ENCODE data around the gene SUSD6.

DNA sequence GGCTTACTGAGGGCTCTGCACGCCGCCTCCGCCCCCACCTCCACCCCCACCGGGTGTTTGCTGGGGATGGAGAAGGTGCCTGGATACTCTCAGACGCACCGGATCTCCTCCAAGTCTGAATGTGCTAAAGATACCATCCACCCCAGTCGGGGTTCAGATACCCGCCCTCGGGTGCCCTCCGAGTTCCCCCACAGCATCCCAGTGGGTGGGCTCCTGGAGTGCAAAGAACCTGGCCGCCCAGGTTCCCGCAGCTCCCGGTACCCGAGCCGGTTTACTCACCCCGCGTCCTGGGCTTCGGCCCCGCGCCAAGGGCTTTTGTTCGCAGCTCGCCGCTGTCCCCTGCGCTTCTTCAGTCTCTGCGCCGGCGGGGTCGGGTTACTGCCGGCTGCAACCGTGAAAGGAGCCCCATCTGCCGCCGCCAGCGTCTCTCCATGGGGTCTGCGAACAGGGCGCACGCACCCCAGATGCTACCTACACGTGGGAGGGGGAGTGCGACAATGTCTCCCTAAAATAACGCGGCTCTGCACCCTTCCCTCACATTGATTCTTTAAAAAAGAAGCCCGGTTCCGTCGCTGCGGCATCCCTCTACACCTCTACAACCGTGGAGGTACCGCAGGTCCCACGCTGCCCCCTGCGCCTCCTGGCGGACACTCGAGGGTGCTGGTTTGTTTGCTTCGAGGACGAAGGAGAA, 37.0 kb upstream of the SUSD6 start, which contains the start of gene CCDC177:
- TF ChIP-seq CTCF (IDR thresholded peaks at IDR 0.05 in 4 of 5, conservative IDR thresholded peaks at IDR 0.05 in 1 of 5) (peak; percentile 51 to 82 (median 56)), POLR2A (IDR thresholded peaks at IDR 0.05) (no peak)
